Glomerular visceral epithelial cell (primary cell): Measurements from ENCODE around the gene CORO2B.

ENCODE experiments used
- DNase-seq: peaks from one replicate; pipeline ENCODE4 v3.0.0-alpha.2; 2016; ENCODE audit errors: extremely low spot score

CORO2B gene

DNA sequence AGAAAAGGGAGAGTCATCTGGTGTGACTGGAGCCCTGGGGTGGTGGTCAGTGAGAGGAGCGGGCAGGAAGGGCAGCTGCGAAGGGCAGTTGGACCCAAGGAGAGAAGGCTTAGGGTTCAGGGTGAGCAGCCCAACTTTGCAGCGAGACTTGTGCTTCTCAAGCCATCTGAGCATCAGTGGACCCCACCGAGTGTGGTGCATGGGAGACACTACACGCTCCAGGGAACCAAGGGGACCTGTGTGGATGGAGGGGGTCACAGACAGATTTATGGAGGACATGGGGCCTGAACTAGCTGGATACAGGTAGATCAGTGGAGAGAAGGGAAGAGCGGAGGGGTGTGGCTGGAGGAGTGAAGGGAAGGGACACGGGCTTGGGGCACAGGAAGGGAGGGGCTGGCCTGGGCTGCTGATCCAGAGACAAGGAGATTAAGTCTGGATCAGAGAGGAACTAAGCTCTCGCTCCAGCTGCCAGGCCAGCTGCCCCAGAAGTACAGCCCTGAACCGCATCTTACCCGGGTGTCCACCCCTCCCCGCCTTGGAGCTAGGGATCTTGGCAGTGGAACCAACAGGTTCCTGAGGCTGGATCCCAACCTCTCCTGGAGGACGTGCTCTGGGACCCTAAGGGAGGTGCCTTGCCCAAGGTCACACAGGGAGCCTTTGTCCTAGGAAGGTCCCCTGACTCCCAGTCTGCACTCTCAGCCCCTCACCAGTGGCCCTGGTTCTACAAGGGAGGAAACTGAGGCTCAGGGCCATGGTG, 120.5 kb downstream of the CORO2B start:
- DNase-seq, result no peak

DNA sequence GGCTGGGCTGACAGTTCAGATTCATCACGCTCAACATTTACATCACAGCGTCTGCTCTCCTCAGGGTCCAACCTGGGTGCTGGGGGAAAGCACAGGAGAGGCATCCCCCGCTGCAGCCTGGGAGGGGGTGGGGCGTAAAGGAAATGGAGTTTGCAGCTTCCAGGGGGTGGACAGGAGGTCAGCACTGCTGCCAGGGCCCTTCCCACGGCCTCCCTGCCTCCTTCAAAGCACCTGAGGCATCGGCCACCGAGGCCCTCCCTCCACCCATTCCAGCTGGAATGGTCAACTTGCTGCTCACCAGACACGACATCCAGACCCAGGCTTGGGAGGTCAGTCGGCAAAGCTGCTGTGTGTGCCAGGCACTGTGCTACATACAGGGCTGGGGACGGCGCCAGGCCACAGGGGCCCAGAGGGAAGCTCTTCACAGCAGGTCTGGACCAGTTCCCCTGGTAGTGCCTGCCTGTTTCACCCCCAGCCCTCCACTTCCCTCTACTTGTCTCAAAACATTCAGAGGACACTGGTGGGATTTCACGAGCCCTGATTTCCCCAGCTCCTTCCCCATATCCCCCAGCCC, 121.2 kb downstream of the CORO2B start:
- DNase-seq, result no peak

DNA sequence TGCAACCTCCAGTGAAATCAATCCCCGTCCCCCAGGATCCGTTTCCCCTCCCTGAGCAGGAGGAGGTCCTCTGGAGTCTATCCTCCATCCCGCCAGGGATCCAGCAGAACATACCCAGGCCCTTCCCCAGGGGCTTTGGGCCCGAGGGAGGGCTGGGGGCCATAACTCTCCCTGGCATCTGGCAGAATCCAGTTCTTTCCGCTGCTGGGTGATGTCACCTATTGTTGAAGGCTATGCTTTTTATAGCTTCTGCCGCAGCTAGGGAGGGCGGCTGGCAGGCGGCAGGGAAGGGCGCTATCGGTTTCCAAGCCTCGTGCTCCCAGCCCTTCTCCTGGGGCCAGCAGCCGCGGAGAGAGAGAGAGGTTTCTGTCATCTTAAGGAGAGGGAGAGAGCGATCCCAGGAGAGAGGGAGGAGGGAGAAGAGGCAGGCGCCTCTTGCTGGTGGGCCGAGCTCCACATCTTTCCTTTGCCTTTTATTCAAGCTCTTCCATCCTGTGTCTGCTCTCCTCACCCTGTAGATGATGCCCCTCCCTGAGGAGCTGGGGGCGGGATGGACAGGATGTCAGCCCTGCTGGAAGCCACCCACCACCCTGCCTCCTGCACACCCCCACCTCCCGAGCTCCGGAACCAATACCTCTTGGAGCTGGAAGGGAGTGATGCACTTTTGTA, 121.8 kb downstream of the CORO2B start:
- no peak for DNase-seq

DNA sequence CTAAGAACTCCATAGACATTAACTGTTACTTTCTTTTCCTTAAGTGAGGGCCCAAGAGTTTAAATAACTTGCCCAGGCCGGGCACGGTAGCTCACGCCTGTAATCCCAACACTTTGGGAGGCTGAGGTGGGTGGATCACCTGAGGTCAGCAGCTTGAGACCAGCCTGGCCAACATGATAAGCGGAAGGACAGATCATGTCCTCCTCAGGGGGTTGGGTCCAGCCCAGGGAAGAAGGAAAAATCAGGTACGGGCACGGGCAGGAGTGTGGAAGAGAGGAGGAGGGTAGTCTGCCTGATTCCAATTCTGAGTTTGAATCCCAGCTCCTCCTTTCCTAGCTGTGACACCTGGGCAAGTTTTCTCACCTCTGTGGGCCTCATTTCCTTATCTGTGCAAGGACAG, 123.1 kb downstream of the CORO2B start:
- DNase-seq, result no peak

DNA sequence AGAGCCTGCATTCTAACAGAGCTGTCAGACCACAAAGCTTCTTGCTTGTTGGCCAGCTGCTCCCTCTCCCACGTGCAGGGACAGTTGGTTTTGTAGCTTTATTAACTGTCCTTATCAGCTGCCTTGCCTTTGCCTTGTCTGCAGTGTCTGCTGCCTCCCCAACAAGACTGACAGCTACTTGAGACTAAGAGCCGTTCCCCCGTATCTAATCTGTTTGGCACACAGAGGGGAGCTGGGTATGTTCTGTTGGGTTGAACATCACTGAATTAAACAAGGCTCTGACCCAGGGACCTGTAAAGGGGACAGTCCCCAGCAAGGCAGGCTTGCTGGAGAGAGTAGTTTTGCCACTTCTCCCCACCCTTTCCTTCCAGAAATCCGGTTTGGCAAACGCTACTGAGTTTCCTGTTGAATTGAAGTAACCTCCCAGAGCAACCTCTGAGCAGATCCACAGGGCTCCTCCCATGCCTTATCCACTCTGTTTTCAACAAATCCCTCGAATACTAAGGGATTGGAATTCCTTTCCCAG, 125.8 kb downstream of the CORO2B start:
- no peak for DNase-seq

DNA sequence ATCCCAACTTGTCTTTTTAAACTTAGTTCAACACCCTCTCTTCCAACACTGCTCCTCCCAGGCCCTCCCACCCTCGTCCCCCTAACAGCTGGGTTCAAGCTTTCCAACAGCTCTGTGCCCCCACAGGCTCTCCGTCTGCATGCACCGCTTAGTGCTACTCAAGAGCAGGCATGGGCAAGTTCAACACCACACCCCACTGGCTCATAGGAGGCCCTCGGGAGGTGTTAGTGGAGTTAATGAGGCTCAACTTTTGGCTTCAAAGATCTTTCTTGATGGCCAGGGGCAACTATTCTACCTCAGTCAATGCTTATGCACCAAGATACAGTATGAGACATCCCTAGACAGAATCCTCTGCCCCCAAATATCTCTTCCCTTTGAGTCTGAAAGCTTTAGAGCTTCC, 127.5 kb downstream of the CORO2B start:
- no peak for DNase-seq

DNA sequence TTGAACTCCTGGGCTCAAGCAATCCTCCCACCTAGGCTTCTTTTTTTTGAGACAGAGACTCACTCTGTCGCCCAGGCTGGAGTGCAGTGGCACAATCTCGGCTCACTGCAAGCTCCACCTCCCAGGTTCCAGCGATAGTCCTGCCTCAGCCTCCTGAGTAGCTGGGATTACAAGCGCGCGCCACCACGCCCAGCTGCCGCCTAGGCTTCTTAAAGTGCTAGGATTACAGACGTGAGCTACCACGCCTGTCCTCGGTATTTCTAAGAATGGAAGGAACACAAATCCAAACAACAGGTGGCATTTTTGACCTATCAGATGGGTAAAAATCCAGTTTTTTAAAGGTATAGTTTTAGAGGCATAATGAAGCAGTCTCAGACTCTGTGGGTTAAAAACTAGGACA, 128.1 kb downstream of the CORO2B start:
- no peak for DNase-seq

DNA sequence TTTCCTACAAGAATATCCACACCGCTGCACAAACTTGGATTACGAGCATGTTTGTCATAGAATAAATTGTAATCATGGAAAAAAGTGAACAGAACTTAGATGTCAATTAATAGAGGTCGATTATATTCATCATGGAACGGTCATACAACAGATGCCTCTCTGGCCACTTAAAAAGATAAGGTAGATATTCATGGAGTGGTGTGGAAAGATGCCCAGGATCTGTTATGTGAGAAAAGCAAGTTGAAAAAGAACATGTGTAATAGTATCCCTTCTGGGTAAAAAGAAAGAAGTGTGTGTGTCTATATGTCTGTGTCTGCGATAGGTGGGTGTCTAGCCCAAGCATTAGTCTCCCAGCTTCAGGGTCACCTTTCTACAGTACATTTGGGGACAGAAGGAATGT, 128.6 kb downstream of the CORO2B start:
- DNase-seq, result no peak

DNA sequence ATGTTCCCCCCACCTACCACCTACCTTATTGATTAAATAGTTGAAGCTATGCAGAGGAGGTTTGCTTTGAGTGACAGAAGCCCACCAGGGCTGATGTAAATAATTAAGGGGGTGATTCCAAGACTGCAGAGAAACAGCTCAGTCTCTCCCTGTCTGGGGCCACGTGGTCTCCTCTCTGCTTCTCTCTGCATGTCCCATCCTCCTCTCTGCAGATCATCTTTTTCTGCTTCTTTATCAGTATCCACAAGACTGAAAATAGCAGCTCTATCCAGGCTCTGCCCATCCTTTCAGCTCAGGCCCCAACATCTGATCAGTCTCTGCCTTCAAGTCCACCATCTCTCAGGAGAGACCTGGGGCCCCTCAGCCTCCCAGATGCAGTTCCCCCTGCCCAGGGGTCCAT, 131.1 kb downstream of the CORO2B start:
- no peak for DNase-seq

DNA sequence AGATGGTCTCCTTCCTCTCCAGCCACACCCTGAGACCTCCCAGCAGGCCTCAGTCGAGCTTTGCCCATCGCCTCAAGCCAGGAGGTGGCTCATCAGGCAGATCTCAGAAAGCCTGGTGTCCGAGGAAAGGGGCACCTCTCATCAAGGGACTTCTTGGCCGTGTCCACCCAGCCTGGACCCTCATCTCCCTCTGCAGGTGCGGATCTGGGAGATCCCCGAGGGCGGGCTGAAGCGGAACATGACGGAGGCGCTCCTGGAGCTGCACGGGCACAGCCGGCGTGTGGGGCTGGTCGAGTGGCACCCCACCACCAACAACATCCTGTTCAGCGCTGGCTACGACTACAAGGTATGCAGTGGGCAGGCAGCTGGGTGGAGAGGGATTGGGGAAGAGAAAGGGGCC, 131.7 kb downstream of the CORO2B start:
- DNase-seq, result no peak

DNA sequence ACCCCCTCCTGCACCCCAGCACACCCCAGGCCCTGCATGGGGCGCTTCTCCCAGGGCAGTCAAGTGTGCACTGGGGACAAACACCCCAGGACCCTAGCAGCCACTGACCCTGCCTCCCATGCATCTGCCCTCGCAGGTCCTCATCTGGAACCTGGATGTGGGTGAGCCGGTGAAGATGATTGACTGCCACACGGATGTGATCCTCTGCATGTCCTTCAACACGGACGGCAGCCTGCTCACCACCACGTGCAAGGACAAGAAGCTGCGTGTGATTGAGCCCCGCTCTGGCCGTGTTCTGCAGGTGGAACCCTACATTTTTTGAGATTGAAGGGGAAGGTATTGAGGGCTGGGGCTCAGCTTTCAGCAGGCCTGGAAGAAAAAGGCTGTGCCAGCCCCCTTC, 132.6 kb downstream of the CORO2B start:
- no peak for DNase-seq

DNA sequence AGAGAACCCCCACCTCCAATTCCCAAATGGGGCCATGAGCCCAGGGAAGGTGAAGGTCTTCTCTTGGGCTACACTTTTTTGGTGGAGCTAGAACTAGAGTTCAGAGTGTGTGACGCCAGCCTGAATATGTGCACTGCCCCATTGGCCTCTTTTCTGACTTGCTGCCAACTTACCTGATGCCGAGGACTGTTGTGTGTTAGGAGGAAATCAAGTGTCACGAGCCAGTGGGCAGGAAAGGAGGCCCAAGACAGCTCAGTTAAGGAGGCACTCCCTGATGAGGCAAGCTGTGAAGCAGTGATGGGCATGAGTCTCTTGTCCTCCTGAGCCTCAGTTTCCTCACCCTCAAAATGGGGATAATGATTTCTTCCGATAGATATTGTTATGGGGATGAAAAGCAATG, 134.1 kb downstream of the CORO2B start:
- no peak for DNase-seq

DNA sequence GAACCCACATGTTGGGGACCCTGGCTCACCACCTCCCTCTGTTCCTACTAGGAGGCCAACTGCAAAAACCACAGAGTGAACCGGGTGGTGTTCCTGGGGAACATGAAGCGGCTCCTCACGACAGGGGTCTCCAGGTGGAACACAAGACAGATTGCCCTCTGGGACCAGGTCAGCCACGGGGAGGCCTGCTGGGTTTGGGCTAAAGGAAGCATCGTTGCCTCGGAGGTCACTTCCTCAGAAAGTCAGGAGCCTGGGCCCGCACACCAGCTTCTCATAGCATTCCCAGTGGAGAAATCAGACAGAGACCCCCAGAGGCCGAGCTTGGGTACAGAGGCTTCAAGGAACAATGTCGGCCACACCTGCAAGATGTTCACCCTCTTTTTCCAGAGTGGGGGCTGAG, 135.1 kb downstream of the CORO2B start:
- no peak for DNase-seq

DNA sequence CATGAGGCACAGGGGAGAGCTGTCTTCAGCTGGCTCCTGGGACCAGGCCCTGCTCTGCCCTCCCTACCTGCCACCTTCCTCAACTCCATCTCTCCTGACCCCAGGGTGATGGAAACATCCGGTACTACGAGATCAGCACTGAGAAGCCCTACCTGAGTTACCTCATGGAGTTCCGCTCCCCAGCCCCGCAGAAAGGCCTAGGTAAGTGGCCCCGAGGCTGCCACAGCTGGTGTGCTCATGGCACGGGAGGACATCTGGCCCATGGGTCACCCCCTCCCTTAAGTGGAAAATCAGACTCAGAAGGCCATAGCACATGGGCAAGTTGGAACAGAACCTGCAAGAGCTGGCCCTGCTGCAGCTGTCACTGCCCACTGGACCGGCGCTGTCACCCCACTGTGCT, 136.3 kb downstream of the CORO2B start:
- DNase-seq, result no peak

DNA sequence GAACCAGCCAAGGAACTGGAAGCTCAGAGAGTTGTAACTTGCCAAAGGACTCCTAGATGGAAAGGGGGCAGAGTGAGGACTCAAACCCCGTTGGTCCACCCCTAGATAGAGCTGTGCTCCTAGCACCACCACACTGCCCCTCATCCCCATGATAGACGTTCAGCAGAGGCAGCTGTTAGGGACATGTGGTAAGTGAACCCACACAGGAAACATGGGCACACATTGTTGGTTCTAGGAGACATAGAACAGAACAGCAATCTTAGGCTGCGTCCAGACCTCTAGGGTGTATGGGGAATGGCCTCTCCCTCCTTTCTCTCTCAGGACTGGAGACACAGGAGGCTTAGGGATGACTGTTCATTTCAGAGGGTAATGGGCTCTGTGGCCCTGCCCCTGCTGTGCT, 139.2 kb downstream of the CORO2B start:
- no peak for DNase-seq

DNA sequence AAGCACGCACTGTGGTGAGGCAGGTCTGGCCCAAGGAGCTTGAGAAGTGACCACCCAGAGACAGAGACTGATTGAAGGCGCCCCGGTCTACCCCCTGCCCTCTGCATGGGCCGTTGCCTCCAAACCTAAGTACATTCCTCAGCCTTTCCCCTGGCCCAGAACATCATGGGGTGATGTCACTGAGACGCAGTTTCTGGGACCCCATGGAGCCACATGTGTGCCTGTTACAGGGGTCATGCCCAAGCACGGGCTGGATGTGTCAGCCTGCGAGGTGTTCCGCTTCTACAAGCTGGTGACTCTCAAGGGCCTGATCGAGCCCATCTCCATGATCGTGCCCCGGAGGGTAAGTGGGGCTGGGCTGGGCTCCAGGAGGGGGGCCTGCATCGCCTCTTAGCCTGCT, 139.7 kb downstream of the CORO2B start:
- DNase-seq, result no peak

DNA sequence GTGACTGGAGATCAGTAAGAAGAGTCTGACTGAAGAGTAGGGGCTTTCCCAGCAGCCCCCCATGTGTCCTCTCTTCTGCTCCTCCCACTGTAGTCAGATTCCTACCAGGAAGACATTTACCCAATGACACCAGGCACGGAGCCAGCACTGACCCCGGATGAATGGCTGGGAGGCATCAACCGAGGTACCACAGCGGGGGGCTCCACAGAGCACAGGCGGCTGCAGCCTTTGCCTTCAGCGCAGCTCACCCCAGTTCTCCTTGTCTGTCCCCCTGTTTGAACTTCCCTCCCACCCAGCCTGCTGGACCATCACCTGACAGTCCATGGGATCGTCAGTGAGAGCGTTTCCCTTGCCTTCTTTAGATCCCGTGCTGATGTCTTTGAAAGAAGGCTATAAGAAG, 140.3 kb downstream of the CORO2B start:
- DNase-seq, result no peak

DNA sequence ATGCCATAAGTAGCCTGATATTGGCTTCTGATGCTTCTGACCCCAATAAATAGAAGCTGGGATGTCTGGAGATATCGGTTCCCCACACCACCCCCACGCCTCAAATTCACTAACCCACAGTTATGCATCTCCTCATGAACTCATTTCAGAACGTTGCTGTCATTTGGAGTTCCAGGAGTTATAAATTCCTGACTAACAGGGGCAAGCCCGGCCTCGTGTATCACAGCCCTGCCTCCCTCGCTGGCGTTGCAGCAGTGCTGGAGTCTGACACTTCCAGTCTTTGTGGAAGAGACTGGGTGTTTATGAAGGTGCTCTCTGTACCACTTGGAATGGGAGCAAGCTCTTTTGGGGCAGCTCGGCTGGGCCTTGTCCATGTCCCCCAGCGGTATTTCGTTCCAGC, 140.9 kb downstream of the CORO2B start:
- DNase-seq, result no peak

DNA sequence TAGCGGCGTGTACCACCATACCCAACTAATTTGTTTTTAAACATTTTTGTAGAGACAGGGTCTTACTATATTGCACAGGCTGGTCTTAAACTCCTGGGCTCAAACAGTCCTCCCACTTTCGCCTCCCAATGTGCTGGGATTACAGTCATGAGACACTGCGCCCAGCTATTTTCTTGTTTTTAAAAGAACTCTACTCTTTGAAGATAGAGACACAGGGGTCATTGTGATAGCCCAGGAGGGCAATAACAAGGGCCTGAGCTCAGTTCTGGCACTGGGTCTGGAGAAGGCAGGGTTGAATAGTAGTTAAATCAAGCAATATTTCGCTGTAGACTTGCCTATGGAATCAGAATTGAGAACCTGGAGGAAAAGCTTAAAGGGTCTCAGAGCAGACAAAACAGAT, 143.1 kb downstream of the CORO2B start:
- no peak for DNase-seq

DNA sequence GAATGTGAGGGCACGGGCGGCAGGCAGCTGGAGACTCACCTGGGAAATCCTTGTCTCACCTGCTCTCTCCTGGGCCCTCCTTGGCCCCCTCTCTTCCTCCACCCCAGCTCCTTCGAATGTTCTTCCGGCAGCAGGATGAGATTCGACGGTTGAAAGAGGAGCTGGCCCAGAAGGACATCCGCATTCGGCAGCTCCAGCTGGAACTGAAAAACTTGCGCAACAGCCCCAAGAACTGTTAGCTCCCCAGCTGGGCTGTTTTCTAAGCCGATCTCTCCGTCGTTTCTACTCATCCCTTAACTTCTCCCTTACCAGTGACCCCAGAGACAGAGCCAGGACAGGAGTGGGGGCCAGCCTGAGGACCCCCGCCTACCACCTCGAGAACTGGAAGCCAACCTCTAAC, 146.9 kb downstream of the CORO2B start:
- DNase-seq, result no peak

DNA sequence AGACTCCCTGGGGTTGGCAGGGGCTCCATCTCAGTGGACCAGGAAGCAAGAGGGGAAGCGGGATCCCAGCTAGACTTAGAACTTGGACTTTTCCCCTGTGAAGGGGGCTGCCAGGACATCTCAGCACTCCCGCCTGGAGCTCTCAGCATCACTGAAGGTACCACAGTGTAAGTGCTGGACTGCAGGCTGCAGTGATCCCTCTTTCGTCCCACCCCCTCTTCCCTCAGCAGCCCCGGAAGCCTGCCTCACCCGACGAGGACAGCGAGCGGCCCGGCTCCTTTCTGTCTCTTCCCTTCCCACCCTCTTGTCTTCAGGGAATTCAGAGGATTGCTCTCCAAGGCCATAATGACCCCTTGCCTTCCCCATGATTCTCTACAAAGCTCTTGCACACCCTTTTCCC, 147.5 kb downstream of the CORO2B start:
- no peak for DNase-seq

DNA sequence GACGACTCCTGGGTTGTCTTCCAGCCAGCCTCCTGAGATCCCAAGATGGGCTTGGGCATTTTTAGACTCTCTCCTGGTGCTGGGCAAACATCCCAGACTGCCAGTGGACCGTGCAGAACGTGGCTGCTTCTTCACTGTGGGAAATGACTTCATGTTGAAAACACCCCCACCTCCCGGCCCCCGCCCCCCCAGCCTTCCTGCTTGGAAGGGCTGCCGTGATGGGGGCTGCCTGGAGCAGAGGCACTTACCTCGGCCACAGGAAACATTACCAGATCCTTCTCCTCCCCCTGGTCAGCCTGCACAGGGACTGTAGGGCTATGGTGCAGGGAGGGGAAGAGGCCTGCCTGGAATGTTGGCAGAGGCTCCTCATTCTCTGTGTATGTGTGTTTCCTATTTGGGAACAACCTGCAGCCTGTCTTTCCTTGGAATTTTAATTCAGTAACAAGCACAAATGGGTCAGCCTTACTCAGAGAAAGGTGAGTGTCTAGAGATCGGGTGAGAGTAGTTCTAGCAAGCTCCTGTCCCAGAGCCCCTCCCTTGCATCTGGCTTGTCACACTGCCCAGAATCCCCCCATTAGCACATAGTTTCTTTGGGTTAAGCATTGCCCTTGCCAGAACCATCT, 151.1 kb downstream of the CORO2B start:
- peak; percentile 87 for DNase-seq

DNA sequence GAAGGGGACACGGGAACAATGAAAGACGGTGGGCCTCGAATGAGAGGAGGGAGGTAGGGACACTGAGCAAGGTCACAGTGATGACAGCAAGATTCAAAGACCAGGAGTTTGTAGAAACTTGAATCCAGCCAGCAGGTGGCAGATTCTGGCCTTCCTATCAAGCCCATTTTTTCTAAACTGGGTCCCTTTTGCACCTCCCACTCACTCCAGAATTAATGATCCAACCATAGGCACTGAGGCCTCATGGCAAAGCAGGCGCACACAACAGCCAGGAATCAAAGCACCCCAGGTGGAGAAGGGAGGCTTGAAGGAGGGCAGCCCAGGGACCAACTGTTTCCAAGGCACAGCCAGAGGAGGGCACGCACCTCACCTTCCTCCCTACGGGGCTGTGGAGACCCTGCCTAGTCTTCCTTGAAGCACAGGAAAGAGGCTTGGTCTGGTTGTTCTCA, 151.7 kb downstream of the CORO2B start:
- DNase-seq, result peak; percentile 51
